Measurements from ENCODE around the gene STIMATE.

STIMATE gene

DNA sequence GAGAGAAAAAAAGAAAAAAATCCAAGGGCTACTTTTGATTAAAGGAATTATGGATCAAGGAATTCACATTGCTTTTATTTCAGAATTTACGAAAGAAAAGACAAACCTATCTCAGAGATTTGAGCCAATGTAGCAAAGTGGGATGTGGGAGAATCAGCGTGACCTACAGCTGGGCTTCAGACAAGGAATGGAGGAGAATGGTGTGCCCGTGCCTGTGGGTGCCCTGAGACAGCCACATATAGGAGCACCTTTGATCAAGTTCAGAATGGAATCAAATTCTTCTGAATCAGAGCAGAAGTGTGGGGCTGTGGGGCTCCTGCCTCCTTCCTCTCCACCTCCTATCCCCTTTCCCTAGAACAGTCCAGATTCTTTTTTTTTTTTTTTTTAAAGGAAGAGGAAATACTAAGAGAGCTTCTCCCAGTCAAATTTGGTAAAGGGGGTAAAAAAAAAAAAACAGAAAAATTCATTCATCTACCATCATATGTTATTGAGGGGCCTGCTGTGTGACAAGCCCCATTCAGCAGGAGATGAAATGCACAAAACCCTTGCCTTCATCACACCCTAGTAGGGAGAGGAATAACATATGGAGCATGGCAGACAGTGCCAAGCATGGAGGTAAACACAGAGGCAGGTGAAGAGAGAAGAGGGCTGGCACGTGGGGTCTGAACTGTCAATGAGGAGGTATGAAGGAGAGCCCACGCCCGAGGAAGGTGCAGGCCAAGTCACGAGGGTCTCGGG, 37.5 kb downstream of the STIMATE start:
- DNase-seq, result no peak

- DNase-seq, result no peak
These were observed 39.5 kb downstream of the STIMATE start for GRCh38 chr3:52857864-52858263.

DNA sequence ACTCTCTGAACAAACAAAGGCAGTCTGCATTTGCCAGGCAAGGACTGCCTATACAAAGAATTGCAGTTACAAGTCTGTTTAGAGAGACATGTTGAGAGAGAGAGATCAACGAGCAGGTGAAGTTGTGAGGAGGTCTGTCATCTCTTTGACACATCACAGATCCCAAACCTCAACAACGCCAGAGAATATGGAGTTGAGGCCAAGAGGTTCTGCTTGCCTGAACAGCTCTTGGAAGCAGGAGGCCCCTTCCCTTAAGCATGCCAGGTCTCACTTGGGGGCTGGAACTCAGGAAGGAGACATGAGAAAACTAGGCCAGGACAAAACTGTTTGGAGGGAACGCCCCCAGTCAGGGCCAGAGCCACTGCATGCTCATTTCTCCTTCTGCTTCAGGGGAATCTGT, 40.2 kb downstream of the STIMATE start:
- DNase-seq, result no peak

- DNase-seq, result no peak
These were observed 40.7 kb downstream of the STIMATE start for GRCh38 chr3:52856666-52857065.

GRCh38 chr3:52854013-52854412, 43.3 kb downstream of the STIMATE start:
- no peak for DNase-seq

DNA sequence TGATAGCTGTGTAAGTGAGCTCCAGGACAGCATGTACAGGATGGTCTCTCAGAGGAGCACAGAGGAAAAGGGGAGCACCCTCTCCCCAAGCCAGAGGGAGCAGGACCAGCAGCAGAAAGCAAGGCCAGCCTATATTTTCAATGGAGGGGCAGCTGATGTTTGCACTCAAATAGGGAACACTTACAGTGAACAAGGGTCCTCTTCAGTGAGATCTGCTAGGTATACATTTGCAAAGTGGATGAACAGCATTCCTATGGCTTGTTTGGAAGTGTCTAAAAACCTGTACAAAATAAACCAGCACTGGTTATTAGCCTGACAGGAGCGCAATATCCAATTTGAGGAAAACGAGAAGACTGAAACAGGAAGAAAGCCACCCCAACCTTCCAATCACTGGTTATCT, 44.9 kb downstream of the STIMATE start:
- no peak for DNase-seq

DNA sequence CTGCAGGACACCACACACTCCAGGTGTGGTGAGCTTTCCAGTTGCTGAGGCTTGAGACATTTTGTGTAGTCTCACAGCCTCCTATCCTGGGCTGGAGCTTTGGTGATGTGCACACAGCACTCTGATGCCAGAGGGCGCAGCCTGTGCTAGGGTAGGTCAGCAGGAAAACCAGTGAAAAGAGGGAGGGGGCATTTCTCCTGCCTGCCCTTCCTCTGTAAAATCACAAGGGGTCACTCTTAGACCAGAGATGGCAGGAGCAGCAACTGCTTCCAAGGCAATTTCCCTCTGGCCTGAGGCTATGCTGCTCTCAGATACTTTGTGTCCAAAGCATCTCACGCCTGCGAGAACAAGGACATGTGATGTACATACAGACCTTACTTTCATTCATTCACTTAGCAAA, 46.0 kb downstream of the STIMATE start:
- DNase-seq, result peak; percentile 31

- DNase-seq, result no peak
These were observed 47.7 kb downstream of the STIMATE start for GRCh38 chr3:52849656-52850055.

DNA sequence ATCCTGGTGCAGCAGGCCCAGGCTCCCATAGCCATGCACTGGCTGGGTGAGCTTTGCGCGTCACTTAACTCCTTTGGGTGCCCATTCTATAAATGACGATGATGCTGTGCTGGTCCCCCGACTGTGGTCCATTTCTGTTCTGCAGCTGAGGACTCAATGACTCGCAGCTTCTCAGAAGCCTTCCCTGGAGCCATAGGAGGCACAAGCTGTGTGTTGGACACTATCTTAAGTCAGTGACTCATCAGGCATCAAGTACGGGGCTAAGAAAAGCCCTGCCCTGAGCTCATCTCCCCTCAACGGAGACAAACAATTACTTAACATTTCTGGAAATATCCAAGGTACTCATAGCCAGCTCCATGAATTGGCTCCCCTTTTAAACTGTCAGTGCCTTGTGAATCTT, 48.7 kb downstream of the STIMATE start:
- no peak for DNase-seq

- DNase-seq, result no peak
These were observed 49.6 kb downstream of the STIMATE start for GRCh38 chr3:52847726-52848125.

- DNase-seq, result no peak
These were observed 50.1 kb downstream of the STIMATE start for GRCh38 chr3:52847241-52847640.

DNA sequence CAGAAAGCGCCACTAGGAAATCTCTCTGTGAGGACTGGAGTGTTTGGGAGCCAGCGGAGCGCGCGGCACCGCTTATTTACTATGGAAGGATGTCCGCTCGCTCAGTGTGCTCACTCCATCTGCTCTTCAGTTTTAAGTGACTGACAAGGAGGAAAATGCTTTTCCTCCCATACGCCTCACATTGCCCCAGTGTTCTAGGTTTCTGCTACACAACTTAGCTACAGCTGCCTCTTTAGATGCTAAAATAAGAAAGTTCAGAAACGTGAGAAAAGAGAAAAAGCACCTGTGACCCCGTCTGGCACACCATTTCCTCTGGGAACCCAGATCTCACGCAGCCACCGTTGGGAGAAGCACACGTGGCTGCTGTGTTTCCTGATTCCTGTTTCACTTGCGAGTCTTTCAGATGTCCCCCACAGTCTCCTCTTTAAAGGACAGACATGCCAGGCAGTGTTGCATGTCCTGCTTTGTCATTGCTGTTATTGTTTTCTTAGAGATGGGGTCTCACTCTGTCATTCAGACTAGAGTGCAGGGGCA, 50.8 kb downstream of the STIMATE start:
- no peak for DNase-seq

DNA sequence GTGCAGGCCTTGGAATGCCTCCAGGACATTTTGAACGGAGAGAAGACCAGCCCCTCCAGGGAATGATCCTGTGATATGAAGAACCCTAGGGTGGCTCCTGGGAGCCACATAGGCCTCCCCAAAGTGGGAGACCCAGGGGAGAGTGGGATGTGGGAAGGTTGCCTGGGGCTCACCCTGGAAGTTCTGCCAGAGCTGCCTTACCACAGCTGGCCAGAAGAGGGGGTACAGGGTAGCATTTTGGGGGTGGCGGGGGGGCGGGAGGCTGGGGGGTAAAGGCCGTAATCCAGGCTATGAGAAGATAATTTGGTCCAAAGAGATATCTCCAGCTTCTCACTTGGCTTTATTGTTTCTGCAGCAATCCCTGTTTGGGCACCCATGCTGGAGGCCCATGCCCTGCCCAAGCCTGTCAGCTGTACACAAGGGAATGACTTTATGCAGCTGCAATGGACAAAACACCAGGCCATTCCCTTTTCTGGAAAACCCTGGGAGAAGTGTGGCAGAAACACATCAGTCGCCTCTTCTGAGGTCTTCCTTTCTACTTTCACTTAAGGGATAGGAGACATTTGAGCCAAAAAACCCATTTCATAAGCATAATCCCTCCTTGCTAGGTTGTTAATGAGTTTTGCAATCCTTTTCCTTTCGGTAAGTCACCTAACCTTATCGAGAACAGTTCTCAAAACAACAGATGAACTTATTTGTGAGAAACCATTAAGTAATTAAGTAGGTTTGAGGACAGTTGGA, 51.5 kb downstream of the STIMATE start:
- peak; percentile 28 for DNase-seq

- no peak for DNase-seq
These were observed 52.2 kb downstream of the STIMATE start for GRCh38 chr3:52845157-52845556.

DNA sequence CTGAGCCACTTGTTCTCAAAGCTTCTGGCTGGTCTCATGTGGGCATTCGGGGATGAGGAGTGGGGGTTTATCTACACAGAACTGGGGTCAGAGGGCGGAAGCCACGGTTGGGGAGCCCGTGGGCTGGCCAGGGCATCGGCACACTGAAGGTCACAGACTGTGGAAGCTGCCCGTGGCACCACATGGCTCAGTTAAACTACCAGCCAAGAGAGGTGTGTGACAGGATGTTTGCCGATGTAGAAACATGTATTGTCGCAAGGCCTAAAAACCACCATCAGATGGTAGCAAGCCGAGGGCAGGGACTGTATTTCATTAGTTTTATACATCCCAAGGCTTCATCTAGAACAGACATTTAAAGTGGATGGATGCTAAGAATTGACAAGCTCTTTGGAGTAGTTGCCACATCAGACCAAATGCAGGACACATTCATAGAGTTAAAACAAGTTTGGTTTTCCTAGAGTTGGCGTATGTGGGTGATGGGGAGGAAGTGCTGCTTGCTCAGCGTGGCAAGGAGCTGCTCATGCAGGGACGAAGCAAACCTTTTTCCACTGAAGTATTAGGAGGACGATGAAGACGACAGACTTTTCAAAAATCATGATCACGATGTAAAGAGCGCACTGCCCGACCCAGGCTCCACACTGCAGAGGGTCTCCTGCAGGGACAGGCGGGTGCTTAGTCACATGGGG, 52.9 kb downstream of the STIMATE start:
- DNase-seq, result no peak

DNA sequence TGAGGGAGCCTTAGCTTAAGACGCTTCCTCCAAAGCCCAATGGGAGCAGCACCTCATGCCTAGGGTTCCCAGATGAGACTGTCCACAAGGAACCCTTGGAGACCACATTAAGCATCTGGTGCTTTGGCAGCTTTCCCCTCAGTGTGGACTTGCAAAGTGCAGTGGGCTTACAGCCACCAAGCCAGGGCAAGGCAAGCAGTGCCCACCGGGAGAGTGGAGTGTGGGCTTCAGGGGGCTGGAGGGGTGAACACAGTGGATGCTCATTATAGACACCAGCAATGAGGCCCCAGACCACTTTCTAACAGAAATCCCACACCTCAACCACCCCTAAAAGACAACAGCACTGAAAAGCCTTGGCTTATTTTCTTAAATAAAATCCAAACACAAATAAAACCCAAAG, 53.5 kb downstream of the STIMATE start:
- DNase-seq, result no peak

DNA sequence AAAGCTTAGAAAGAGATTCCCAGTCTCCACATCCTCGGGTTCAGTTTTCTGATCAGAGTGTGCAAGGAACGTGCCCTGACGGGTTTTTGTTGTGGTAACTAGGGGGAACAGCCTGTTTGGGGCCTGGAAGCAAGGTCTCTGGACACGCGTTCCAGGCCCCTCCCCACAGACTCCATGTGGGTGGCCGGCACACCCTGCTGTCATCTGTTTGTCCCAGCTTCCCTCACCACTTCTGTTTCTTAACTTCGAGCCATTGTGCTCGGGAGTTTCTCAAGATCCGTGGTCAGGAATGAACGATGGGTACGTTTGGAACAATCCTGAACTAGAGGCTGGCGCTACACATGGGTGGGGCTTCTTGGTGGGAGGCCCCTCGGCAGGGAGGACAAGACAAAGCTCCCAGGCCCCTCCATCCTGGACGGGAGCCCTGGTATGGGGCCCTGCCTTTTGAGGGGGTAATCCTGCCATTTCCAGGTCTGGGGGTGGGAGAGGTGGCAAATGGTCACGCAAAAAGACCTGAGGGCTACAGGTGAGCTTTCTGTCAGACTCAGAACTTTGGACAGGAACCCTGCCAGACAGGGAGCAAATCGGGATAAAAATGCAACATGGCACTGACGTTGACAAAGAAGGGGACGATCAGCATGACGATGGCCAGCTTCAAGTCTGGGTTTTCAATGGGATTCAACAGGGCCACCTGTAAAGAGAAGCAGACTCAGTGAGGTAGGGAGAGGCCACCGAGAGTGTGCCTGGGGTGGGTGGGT, 54.1 kb downstream of the STIMATE start:
- no peak for DNase-seq

DNA sequence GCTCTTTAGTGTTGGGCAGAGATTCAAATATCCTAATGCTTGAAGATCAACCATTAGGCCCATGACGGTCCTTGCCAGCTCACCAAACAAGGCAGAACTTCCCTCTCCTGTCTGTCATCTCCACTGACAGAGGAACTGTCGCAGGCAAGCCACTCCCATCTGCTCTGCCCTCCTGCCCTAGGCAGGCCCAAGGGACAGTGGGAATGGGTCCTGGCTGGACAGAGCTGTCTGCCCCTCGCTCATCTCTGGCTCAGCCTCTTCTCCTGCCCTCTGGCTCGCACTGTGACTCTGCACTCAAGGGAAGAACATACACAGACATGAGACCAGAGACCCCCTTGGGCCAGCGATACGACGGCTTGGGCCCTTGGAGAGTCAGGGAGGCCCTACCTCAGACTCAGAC, 54.9 kb downstream of the STIMATE start:
- DNase-seq, result no peak

DNA sequence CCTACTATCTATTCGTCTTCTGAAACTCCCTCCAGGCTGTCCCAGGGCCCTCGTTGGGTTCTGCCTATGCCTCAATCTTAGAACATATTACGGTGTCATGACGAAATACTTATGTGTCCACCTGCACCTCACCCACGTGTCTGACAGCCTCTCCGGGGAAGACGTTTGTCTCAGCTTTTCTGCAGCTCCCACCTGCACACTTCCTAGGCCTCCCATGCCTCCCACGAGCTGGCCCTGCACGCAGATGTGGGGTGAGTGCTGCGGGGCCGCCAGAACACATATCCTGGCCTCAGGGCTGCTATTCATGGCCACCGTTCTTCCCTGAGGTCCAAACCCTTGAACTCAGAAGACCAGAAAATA, 55.4 kb downstream of the STIMATE start:
- DNase-seq, result no peak

DNA sequence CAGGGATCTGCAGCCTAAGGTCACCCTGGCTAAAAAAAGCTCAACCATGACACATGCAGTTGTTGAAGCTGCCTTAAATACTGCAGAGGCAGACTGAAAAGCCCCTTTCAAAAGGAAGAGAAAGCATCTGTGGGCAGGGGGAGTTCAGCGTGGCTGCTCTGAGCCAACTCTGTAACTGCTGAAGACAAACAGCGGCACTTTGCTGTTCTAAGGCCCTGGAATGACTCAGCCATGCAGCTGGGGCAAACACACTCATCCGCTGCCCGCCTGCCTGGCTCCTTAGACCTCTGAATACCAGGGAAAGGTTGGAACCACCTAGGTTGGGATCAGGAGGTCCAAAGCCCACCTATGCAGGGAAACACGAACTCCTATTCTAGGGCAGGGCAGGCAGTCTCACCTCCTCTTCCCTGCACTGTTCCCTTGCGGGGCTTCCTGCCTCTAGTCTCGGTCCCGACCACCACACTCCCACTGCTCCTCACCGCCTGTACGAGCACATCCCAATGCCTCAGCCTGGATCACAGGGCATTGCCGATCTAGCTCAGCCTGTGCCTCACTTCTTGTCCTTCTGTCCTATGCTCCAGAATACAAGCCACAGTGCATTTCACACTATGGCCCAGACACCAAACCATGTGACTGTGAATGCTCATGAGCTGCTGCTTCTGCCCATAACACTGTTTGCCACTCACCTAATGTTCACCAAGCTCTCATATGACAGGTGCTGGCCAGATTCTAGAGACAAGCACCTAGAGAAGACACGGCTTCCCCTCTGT, 56.0 kb downstream of the STIMATE start:
- no peak for DNase-seq

GRCh38 chr3:52839892-52840545, 57.3 kb downstream of the STIMATE start:
- no peak for DNase-seq

- no peak for DNase-seq
These were observed 58.1 kb downstream of the STIMATE start for GRCh38 chr3:52839268-52839575.
